Left ventricle myocardium inferior (tissue), 1 donor: ENCODE results near the gene RAPGEF1. TPM values are rescaled to one million over a fixed set of nuclear protein-coding genes. Genes with fewer than 3 reads are reported as not detected.

Experiments used
- DNase-seq: peaks from one replicate; pipeline ENCODE4 v3.0.0-alpha.2; 2020
- H3K27ac ChIP-seq: fragments of 200-600 bp; replicated peaks from 2 replicates; pipeline ENCODE4 v1.8.0; 2021
- H3K27me3 ChIP-seq: fragments of 200-600 bp; 2 replicates; pipeline ENCODE4 v1.8.0; 2021; ENCODE audit warnings: low read depth
- H3K36me3 ChIP-seq: fragments of 200-600 bp; 2 replicates; pipeline ENCODE4 v1.8.0; 2021
- H3K4me1 ChIP-seq: fragments of 200-600 bp; 2 replicates; pipeline ENCODE4 v1.8.0; 2021
- H3K4me3 ChIP-seq: fragments of 200-600 bp; 2 replicates; pipeline ENCODE4 v1.8.0; 2021; ENCODE audit warnings: mild to moderate bottlenecking, moderate library complexity
- H3K9me3 ChIP-seq: fragments of 200-600 bp; replicated peaks from 2 replicates; pipeline ENCODE4 v1.8.0; 2021
- intact Hi-C: fragments of 100-400 bp; cut with micrococcal nuclease; formaldehyde crosslinking; loops from one replicate; pipeline ENCODE4 v1.11.0; 2022
- long read RNA-seq: library from polyadenylated mRNA; unstranded; transcript quantifications from one replicate; pipeline ENCODE4 v2.0.0, GENCODE V29; 2021
- total RNA-seq: library from RNA; stranded (reverse); fragmentation: NEBNext Ultra II Directional; extraction: Animal tissue kit (Norgen Biotek cat#: 25700); gene quantifications from one replicate; pipeline ENCODE4 v1.2.1, GENCODE V29; 2021
- TF ChIP-seq, protein P1 (sequence below): fragments of 200-600 bp; IDR thresholded peaks from 2 replicates; pipeline ENCODE4 v1.8.0; 2021; ENCODE audit warnings: antibody characterized with exemption, mild to moderate bottlenecking, borderline replicate concordance
- donor health status: DM: no; HTN: yes; CAD: no; lungs with severe emphysema.

The RAPGEF1 gene, protein sequence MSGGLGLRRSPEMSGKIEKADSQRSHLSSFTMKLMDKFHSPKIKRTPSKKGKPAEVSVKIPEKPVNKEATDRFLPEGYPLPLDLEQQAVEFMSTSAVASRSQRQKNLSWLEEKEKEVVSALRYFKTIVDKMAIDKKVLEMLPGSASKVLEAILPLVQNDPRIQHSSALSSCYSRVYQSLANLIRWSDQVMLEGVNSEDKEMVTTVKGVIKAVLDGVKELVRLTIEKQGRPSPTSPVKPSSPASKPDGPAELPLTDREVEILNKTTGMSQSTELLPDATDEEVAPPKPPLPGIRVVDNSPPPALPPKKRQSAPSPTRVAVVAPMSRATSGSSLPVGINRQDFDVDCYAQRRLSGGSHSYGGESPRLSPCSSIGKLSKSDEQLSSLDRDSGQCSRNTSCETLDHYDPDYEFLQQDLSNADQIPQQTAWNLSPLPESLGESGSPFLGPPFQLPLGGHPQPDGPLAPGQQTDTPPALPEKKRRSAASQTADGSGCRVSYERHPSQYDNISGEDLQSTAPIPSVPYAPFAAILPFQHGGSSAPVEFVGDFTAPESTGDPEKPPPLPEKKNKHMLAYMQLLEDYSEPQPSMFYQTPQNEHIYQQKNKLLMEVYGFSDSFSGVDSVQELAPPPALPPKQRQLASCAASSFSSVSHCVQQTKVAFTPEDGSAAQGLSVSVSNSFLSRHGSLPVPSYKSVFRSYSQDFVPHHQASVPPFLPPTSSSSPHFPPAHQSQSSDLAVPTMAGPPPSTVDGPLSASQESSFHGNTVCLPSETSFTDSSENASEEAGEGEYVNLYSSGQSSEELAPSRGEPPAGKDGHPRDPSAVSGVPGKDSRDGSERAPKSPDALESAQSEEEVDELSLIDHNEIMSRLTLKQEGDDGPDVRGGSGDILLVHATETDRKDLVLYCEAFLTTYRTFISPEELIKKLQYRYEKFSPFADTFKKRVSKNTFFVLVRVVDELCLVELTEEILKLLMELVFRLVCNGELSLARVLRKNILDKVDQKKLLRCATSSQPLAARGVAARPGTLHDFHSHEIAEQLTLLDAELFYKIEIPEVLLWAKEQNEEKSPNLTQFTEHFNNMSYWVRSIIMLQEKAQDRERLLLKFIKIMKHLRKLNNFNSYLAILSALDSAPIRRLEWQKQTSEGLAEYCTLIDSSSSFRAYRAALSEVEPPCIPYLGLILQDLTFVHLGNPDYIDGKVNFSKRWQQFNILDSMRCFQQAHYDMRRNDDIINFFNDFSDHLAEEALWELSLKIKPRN (N-terminal part only)
- total RNA-seq: 95.9 TPM
- long read RNA-seq, full-length matches to known transcripts: 4 of 91 reads
- long read RNA-seq, partial matches to known transcripts: 28 of 91 reads
- long read RNA-seq, other reads (novel, unspliced or antisense): 59 of 91 reads

GRCh38 chr9:131739959-131740648 is at the start of gene RAPGEF1:
TSS of gene RAPGEF1 (minus strand) at chr9:131740076. CDS start at chr9:131739830, 246 bp downstream.
- no peaks in the 10 kb centered on the region for H3K9me3 ChIP-seq
- TF ChIP-seq, protein P1, sequence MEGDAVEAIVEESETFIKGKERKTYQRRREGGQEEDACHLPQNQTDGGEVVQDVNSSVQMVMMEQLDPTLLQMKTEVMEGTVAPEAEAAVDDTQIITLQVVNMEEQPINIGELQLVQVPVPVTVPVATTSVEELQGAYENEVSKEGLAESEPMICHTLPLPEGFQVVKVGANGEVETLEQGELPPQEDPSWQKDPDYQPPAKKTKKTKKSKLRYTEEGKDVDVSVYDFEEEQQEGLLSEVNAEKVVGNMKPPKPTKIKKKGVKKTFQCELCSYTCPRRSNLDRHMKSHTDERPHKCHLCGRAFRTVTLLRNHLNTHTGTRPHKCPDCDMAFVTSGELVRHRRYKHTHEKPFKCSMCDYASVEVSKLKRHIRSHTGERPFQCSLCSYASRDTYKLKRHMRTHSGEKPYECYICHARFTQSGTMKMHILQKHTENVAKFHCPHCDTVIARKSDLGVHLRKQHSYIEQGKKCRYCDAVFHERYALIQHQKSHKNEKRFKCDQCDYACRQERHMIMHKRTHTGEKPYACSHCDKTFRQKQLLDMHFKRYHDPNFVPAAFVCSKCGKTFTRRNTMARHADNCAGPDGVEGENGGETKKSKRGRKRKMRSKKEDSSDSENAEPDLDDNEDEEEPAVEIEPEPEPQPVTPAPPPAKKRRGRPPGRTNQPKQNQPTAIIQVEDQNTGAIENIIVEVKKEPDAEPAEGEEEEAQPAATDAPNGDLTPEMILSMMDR: peak; percentile 88
- peak within 1 kb of the TSS; percentile 94 for H3K27ac ChIP-seq
- peak within 1 kb of the TSS; percentile 72 for H3K4me3 ChIP-seq
- H3K27me3 ChIP-seq: no peaks in the 10 kb centered on the region
- no peaks in the 10 kb centered on the region for H3K36me3 ChIP-seq
- peak; percentile 76 for DNase-seq
- H3K4me1 ChIP-seq: peaks cover 62% of the 10 kb centered on the region
- intact Hi-C loops: loop anchor here (5.0 to 10.0 kb wide), 3 partner anchors 65 to 385 kb away; no protein-coding TSS in a partner anchor

- Histone ChIP-seq H3K9me3 (peaks cover 7% of the 10 kb centered on the region), H3K4me3 (no peak overlapping the region), H3K4me1 (no peaks in the 10 kb centered on the region), H3K27ac (no peak overlapping the region), H3K36me3 (no peaks in the 10 kb centered on the region), H3K27me3 (peaks cover 80% of the 10 kb centered on the region)
- no peak for DNase-seq
- TF ChIP-seq, protein P1: no peak
- intact Hi-C loops: no loop called here
Measured at GRCh38 chr9:131788851-131789250, 49.0 kb upstream of the RAPGEF1 start.

- intact Hi-C loops: no loop called here
- Histone ChIP-seq H3K27me3 (peaks cover 79% of the 10 kb centered on the region), H3K4me3 (no peak overlapping the region), H3K36me3 (no peaks in the 10 kb centered on the region), H3K9me3 (peaks cover 15% of the 10 kb centered on the region), H3K4me1 (no peaks in the 10 kb centered on the region), H3K27ac (no peak overlapping the region)
- TF ChIP-seq, protein P1: no peak
- no peak for DNase-seq
Measured at GRCh38 chr9:131787838-131788237, 48.0 kb upstream of the RAPGEF1 start.

DNA sequence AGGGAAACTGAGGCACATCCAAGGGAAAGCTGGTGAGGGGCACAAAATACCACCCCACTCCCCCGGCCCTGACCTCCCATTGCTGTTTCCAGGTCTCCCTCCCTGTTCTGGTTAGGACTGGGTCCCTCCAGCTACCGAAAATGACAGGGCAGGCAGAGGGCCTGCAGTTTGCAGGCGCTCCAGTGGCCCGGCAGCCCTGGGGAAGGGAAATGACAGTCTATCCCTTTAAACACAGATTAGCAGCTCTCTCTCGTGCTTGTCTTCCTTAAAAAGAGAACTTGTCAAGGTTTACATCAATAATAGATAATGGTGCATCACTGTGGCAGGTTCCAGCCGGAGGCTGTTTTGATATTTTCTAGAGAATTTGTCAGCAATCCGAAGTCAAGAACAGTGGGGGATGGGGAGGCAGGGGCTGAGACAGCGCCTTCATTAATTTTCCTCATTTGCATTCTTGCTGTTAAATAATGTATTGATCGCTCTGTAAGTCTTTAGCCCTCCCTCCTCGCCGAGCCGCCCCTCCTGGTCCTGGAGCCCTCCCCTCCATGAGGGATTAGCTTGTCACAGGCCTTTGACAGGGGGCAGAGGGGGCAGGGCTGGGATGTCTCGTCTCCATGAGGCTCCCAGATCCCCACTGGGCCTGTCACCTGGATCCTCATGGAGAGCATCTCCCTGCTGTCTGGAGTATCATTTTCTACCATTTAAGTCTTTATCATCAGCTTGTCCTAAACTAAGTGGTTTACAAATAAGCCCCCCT is 45.0 kb upstream of the RAPGEF1 start:
- H3K27me3 ChIP-seq: peaks cover 73% of the 10 kb centered on the region
- intact Hi-C loops: no loop called here

More for the DNA sequence above, 45.0 kb upstream of the RAPGEF1 start:
- Histone ChIP-seq H3K9me3 (peaks cover 15% of the 10 kb centered on the region), H3K4me1 (no peaks in the 10 kb centered on the region), H3K27ac (no peak overlapping the region), H3K36me3 (no peaks in the 10 kb centered on the region), H3K4me3 (no peak overlapping the region)
- no peak for DNase-seq
- TF ChIP-seq, protein P1: no peak
